Activated CD4-positive, alpha-beta T cell treated with anti-CD3 and anti-CD28 coated beads, Interleukin-2, Interleukin-6, amounts not matched to agents 100 ng/mL and 50 ng/mL, durations not matched to agents 16 hours and 8 hours (primary cell): ENCODE results near the gene IFNK.

ENCODE experiments used
- DNase-seq: peaks from one replicate; pipeline ENCODE4 v3.0.0-alpha.2; 2020

The IFNK gene

GRCh38 chr9:27573634-27574590 is 49.8 kb downstream of the IFNK start:
- DNase-seq: peak; percentile 97
